Suppressor macrophage treated with lipopolysaccharide for 1 hour (primary cell): ENCODE results near the gene SNRNP40.

Experiments used
- DNase-seq, 3 donors: peaks; one replicate each; pipeline ENCODE4 v3.0.0-alpha.2; 2020 to 2022

Gene SNRNP40

DNA sequence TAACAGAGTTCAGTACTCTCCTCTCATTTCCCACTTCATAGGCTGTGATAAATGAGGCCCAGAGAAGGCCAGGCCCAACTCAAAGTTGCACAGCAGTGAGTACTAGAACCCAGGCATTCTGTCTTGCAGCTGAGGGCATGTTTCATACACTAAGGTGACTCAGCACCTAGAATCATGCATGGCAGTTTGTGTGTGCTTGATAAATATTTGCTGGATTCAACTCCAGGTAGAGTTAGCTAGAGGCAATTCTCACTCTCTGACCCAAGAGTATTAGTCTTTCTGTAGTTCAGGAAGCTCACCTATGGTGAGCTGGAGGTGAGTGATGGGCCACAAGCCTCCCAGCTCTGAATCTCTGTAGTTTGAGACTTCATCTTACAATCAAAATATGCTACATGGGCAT lies 67.6 kb downstream of the SNRNP40 start:
- no peak for DNase-seq

DNA sequence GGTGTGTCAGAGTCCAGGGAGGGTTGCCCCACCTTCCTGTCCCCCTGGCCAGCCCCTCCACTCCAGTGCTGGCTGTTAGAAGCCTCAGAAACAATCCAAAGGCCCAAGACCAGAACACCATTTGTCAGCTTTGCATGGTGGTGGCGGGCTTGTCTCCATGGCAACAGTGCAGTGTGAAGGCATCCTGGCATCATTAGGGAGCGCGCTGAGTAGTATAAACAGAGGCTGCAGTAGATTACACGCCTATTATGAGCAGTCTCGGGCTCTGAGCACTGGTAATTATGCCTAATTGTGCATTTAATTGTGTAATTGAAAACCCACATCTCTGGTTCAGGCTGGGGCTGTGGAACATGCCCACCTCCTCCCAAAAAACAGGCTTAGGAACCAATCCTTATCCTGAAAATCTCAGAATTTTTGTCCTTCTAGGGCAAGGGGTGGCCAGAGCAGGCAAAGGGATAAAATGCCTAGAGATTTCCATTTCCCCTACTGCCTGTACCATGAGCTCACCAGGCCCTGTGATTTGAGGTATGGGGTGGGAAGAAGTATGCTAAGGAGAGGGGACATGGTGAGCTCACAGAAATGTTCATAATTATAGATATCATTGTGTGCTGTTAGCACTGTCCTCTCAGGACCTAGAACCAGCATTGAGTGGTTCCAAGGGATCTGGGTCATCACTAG lies 68.6 kb downstream of the SNRNP40 start:
- no peak for DNase-seq

GRCh38 chr1:31224068-31224467 lies 72.5 kb downstream of the SNRNP40 start:
- DNase-seq, result no peak

DNA sequence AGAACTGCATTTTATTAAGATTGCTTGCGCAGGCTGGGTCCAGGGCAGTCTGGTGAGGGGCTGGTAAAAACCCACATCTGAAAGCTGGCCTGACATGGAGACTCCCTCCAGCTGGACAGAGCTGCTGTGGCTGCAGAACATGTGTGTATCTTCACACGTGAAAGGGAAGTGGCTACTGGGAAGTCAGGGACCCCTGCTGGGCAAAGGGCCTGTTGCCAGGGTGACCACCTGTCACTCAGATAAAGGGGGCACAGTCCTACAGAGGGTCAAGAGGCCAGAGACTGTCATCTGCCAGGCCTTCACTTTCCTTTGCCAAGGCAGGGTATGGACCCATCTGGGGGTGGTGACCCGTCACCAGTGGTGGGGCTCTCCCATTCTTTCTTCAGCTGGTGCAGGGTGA lies 74.4 kb downstream of the SNRNP40 start:
- DNase-seq, result no peak

DNA sequence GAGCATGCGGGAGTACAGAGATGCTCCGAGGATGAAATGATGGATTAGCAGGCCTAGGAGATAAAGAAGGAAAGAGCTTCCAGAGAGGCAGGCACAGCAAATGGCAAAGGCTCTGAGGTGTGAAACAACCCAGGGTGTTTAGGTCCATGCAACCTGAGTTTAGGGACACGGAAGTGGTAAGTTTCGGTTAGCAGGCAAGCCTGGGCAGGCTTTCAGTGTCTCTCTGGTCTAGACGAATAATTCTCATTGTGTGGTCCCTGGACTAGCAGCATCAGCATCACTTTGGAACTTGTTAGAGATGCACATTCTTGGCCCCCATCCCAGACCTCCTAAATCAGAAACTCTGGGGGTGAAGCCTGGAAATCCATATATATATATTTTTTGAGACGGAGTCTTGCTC lies 75.5 kb downstream of the SNRNP40 start:
- no peak for DNase-seq

- DNase-seq, result no peak
These were observed 77.1 kb downstream of the SNRNP40 start for GRCh38 chr1:31219489-31219888.

DNA sequence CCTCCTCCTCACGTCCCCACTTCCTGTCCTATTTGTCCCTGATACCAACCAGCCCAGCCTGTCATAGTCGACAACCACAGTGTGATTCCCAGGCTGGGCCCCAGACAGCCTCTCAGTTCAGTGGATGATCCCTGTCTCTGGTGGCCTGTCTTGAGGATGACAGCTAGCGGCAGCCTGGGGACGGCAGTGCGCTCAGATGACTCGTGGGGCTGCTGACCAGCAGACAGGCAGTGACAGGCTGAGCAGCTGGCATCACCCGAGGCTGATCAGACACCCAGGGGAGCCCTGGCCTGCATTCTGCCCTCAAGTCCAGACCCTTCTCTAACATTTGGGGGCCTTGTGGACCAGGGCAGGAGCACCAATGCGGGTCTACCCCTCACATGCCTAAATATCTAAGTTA lies 77.9 kb downstream of the SNRNP40 start:
- DNase-seq, result no peak

DNA sequence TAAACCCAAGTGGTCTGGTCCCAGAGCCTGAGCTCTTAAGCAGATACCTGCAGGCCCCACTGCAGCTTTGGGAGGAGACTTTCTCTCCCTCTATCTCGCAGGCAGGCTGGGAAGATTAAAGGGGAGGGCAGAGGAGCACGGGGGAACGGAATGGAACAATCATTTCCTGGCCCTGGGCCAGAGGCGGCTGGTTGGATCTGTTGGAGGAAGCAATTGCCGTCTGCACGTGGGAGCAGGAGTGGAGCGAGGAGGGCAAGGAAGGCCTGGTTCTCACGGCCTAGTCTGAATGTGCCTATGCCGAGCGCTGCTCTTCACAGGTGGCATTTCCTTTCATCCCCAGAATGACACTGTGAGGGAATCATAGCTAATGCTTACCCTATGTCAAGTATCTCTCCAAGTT lies 80.6 kb downstream of the SNRNP40 start:
- DNase-seq, result peak in 1 of 3 donors; percentile 33

DNA sequence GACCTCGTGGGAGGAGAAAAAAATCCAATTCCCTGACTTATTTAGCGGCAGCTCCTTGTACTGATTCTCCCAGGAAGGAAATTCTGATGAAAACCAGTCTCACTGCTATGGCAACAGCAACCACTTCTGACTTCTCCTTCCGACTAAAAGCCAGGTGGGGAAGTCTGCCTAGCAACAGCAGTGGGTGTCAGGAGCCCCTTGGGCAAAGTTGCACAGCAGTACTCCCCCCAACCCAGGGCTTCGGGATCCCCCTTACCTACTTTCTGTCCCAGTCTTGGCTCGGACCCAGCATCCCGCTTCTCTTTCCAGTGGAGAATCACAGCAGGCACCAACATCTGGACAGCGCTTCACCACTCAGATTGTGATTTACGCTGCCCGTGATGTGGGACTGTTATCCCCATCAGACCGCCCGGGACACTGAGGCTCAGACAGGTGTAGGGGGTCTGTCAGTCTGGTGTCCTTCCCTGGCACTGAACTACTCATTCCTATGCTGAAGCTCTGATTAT lies 81.5 kb downstream of the SNRNP40 start:
- no peak for DNase-seq

DNA sequence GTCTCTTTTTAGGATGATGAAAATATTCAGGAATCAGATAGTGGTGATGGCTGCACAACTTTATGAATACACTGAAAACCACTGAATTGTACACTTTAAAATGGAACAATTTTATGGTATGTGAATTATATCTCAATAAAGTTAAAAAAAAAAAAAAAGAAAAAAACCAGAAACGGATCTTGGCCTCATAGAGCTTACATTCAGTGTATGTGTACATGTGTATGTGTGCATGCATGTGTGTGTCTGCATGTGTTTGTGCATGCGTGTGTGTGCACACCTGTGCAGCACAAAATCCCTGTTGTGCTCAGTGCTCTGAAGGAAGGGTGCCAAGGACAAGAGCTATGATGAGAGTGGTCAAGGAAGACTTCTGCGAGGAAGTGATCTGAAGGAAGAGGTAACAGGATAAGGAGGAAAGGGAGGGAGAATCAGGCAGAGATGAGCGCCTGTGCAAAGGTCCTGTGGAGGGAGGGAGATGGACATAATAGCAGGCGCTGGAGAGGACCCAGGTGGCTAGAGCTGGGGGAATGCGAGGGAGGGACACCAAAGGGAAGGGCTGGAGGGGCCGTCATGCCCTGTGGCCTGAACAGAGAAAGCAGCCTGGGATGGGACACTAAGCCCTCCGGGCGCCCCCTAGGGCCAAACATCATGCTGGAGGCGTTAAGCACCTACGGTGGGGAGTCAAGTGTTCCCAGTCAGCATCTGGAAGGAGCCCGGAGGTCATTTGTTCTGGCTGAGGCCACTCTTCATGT lies 82.1 kb downstream of the SNRNP40 start:
- DNase-seq, result no peak
